ENCODE results near the gene CNTRL. TPM values are rescaled to one million over a fixed set of nuclear protein-coding genes. Genes with fewer than 3 reads are reported as not detected.

The CNTRL gene
- total RNA-seq, 2 experiments from 2014 or later: 80.3 to 107 TPM

- Mint-ChIP-seq H3K27me3 (no peaks in the 10 kb centered on the region), H3K4me1 (peaks cover 71% of the 10 kb centered on the region), H3K4me3 (no peak overlapping the region), H3K27ac (no peak overlapping the region), H3K9me3 (ENCODE audit: low read depth) (no peaks in the 10 kb centered on the region), H3K36me3 (peaks cover 20% of the 10 kb centered on the region)
- DNase-seq (no peak), ATAC-seq (no peak)
- CTCF ChIA-PET: interaction anchor here (1.3 to 1.4 kb wide), 2 partner anchors 8 to 19 kb away, joined by 4 to 5 read pairs; no protein-coding TSS in a partner anchor
Measured at GRCh38 chr9:121194730-121195129, 120.0 kb downstream of the CNTRL start.

GRCh38 chr9:121196389-121196788 lies 121.6 kb downstream of the CNTRL start:
- no peak overlapping the region for H3K27ac Mint-ChIP-seq
- CTCF ChIA-PET: no interaction called here
- peaks cover 70% of the 10 kb centered on the region for H3K4me1 Mint-ChIP-seq

GRCh38 chr9:121197132-121197531 lies 122.4 kb downstream of the CNTRL start:
- CTCF ChIA-PET: no interaction called here
- no peaks in the 10 kb centered on the region for H3K9me3 Mint-ChIP-seq (ENCODE audit: low read depth)
- H3K27me3 Mint-ChIP-seq: no peaks in the 10 kb centered on the region
- no peak for ATAC-seq
- no peak overlapping the region for H3K4me3 Mint-ChIP-seq
- peaks cover 18% of the 10 kb centered on the region for H3K36me3 Mint-ChIP-seq
- no peak for DNase-seq
- no peak overlapping the region for H3K27ac Mint-ChIP-seq
- H3K4me1 Mint-ChIP-seq: peaks cover 68% of the 10 kb centered on the region

More at GRCh38 chr9:121196389-121196788, 121.6 kb downstream of the CNTRL start:
- Mint-ChIP-seq H3K4me3 (no peak overlapping the region), H3K9me3 (ENCODE audit: low read depth) (no peaks in the 10 kb centered on the region), H3K36me3 (peaks cover 22% of the 10 kb centered on the region), H3K27me3 (no peaks in the 10 kb centered on the region)
- DNase-seq (no peak), ATAC-seq (no peak)

GRCh38 chr9:121198512-121199042 lies 123.8 kb downstream of the CNTRL start:
- Mint-ChIP-seq H3K27ac (no peak overlapping the region), H3K27me3 (no peaks in the 10 kb centered on the region), H3K4me3 (no peak overlapping the region), H3K9me3 (ENCODE audit: low read depth) (no peaks in the 10 kb centered on the region), H3K36me3 (peaks cover 15% of the 10 kb centered on the region), H3K4me1 (peaks cover 70% of the 10 kb centered on the region)
- CTCF ChIA-PET: interaction anchor here (1.6 to 5.0 kb wide), 3 partner anchors 12 to 30 kb away, joined by 4 to 46 read pairs (median 9); no protein-coding TSS in a partner anchor
- ATAC-seq (no peak), DNase-seq (no peak)

- no peaks in the 10 kb centered on the region for H3K27me3 Mint-ChIP-seq
- DNase-seq: no peak
- H3K4me3 Mint-ChIP-seq: peak overlapping the region; percentile 88
- peak overlapping the region; percentile 89 for H3K27ac Mint-ChIP-seq
- H3K4me1 Mint-ChIP-seq: peaks cover 69% of the 10 kb centered on the region
- H3K9me3 Mint-ChIP-seq (ENCODE audit: low read depth): no peaks in the 10 kb centered on the region
- H3K36me3 Mint-ChIP-seq: peaks cover 18% of the 10 kb centered on the region
- no peak for ATAC-seq
- CTCF ChIA-PET: interaction anchor here (1.6 to 5.0 kb wide), 3 partner anchors 13 to 31 kb away, joined by 4 to 46 read pairs (median 9); no protein-coding TSS in a partner anchor
Measured at GRCh38 chr9:121199921-121200320, 125.2 kb downstream of the CNTRL start.

- Mint-ChIP-seq H3K27me3 (no peaks in the 10 kb centered on the region), H3K4me1 (peaks cover 64% of the 10 kb centered on the region), H3K9me3 (ENCODE audit: low read depth) (no peaks in the 10 kb centered on the region), H3K36me3 (peaks cover 18% of the 10 kb centered on the region), H3K27ac (peak overlapping the region; percentile 89), H3K4me3 (peak overlapping the region; percentile 88)
- ATAC-seq (no peak), DNase-seq (no peak)
- CTCF ChIA-PET: interaction anchor here (3.1 to 5.0 kb wide), 2 partner anchors 12 to 32 kb away, joined by 9 to 46 read pairs; no protein-coding TSS in a partner anchor
Measured at GRCh38 chr9:121200356-121200755, 125.6 kb downstream of the CNTRL start.

- H3K27ac Mint-ChIP-seq: peak overlapping the region; percentile 92
- H3K4me3 Mint-ChIP-seq: peak overlapping the region; percentile 88
- H3K4me1 Mint-ChIP-seq: peaks cover 57% of the 10 kb centered on the region
- DNase-seq (peak; percentile 64), ATAC-seq (peak; percentile 22)
- H3K27me3 Mint-ChIP-seq: no peaks in the 10 kb centered on the region
- no peaks in the 10 kb centered on the region for H3K9me3 Mint-ChIP-seq (ENCODE audit: low read depth)
- peaks cover 18% of the 10 kb centered on the region for H3K36me3 Mint-ChIP-seq
- CTCF ChIA-PET: interaction anchor here (0.8 to 5.0 kb wide), 9 partner anchors 9 to 201 kb away, joined by 3 to 46 read pairs (median 4); no protein-coding TSS in a partner anchor
Measured at GRCh38 chr9:121201045-121201737, 126.4 kb downstream of the CNTRL start.

GRCh38 chr9:121201738-121202533 lies 127.2 kb downstream of the CNTRL start, which contains the start of gene RAB14:
Gene RAB14, minus strand, starts transcription at chr9:121201869. Its CDS starts 8,457 bp downstream, at chr9:121193412.
- H3K36me3 Mint-ChIP-seq: peaks cover 18% of the 10 kb centered on the region
- H3K4me3 Mint-ChIP-seq: peak within 1 kb of the TSS; percentile 88
- DNase-seq: peak; percentile 100
- peaks cover 59% of the 10 kb centered on the region for H3K4me1 Mint-ChIP-seq
- no peaks in the 10 kb centered on the region for H3K9me3 Mint-ChIP-seq (ENCODE audit: low read depth)
- CTCF ChIA-PET: interaction anchor here (0.8 to 5.0 kb wide), 8 partner anchors 8 to 201 kb away, joined by 3 to 46 read pairs (median 4); no protein-coding TSS in a partner anchor
- H3K27me3 Mint-ChIP-seq: no peaks in the 10 kb centered on the region
- H3K27ac Mint-ChIP-seq: peak within 1 kb of the TSS; percentile 92
- ATAC-seq: peak; percentile 90

- Mint-ChIP-seq H3K4me1 (peaks cover 56% of the 10 kb centered on the region), H3K9me3 (ENCODE audit: low read depth) (no peaks in the 10 kb centered on the region), H3K4me3 (no peak overlapping the region), H3K36me3 (peaks cover 14% of the 10 kb centered on the region), H3K27me3 (no peaks in the 10 kb centered on the region), H3K27ac (no peak overlapping the region)
- CTCF ChIA-PET: interaction anchor here (1.2 to 1.3 kb wide), 2 partner anchors 9 to 17 kb away, joined by 3 to 8 read pairs; no protein-coding TSS in a partner anchor
- ATAC-seq: no peak
- no peak for DNase-seq
Measured at GRCh38 chr9:121204121-121204520, 129.4 kb downstream of the CNTRL start.

- no peak for ATAC-seq
- Mint-ChIP-seq H3K27ac (no peak overlapping the region), H3K27me3 (no peaks in the 10 kb centered on the region), H3K9me3 (ENCODE audit: low read depth) (no peaks in the 10 kb centered on the region), H3K36me3 (peaks cover 13% of the 10 kb centered on the region), H3K4me3 (no peak overlapping the region), H3K4me1 (peaks cover 52% of the 10 kb centered on the region)
- DNase-seq: no peak
- CTCF ChIA-PET: interaction anchor here (1.2 to 1.3 kb wide), 2 partner anchors 9 to 18 kb away, joined by 3 to 8 read pairs; no protein-coding TSS in a partner anchor
Measured at GRCh38 chr9:121204611-121205010, 129.9 kb downstream of the CNTRL start.

GRCh38 chr9:121206516-121207370 lies 132.0 kb downstream of the CNTRL start:
- Mint-ChIP-seq H3K27me3 (no peaks in the 10 kb centered on the region), H3K4me3 (peak overlapping the region; percentile 31), H3K27ac (peak overlapping the region; percentile 89), H3K9me3 (ENCODE audit: low read depth) (no peaks in the 10 kb centered on the region), H3K4me1 (peaks cover 45% of the 10 kb centered on the region), H3K36me3 (peaks cover 3% of the 10 kb centered on the region)
- CTCF ChIA-PET: interaction anchor here (0.7 to 1.6 kb wide), 4 partner anchors 19 to 193 kb away, joined by 3 to 5 read pairs (median 4); no protein-coding TSS in a partner anchor
- DNase-seq (no peak), ATAC-seq (peak; percentile 40)

GRCh38 chr9:121207371-121207940 lies 132.7 kb downstream of the CNTRL start:
- Mint-ChIP-seq H3K4me3 (peak overlapping the region; percentile 31), H3K27ac (peak overlapping the region; percentile 89), H3K36me3 (peaks cover 3% of the 10 kb centered on the region), H3K4me1 (peaks cover 39% of the 10 kb centered on the region), H3K9me3 (ENCODE audit: low read depth) (no peaks in the 10 kb centered on the region), H3K27me3 (no peaks in the 10 kb centered on the region)
- peak; percentile 90 for ATAC-seq
- CTCF ChIA-PET: interaction anchor here (1.2 to 1.6 kb wide), 2 partner anchors 113 to 192 kb away, joined by 4 read pairs; no protein-coding TSS in a partner anchor
- DNase-seq: peak; percentile 47
